ENCODE results near the gene KCNJ16. TPM values are rescaled to one million over a fixed set of nuclear protein-coding genes. Genes with fewer than 3 reads are reported as not detected.

The KCNJ16 gene
- total and polyA plus RNA-seq, 4 donors, result 0.35 to 4.0 (median 1.3) TPM

DNA sequence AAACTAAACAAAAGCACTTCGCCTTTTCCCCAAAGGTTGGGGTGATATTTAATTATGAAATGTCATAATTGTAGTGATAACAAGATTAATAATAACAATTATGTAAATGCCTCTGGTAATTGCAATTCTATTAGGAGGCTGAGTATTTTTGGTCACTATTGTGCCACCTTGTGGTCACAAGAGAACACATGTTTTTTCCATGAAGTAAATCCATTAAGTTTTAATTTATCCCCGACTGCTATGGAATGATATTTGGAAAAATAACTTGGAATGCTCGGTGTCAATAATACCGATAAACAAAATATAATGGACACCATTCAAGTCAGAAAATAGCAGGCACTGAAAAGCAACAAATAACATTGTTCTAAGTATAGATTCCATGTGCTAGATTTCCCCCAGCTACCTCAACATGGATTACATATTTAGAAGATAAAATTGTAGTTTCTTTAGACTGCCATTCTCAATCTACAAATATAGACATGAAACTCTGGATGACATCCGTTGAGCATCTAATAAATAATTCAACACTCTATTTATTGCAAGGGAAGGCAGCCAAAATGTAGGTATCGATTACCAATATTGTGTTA is 69.3 kb downstream of the KCNJ16 start:
- no peak overlapping the region for H3K4me3 ChIP-seq
- TF ChIP-seq CTCF (IDR thresholded peaks at IDR 0.05; ENCODE audit: control extremely low read depth, extremely low read depth), result peak; percentile 36
- 25 to 36% methylated on average over 6 of the region's 6 CpGs for WGBS, 2 donors
- H3K9ac ChIP-seq (ENCODE audit: insufficient read depth in 1 of 2, low read length in 2 of 2), result no peak overlapping the region
- no peaks in the 10 kb centered on the region for H3K4me1 ChIP-seq (ENCODE audit: control insufficient read depth in 5 of 5, insufficient read depth in 5 of 5, low read length in 5 of 5)
- H3K9me3 ChIP-seq (ENCODE audit: control insufficient read depth in 4 of 4, insufficient read depth in 3 of 4, low read length in 3 of 4), result no peaks in the 10 kb centered on the region
- no peaks in the 10 kb centered on the region for H3K27me3 ChIP-seq (ENCODE audit: control insufficient read depth in 3 of 3, insufficient read depth in 3 of 3, low read length in 2 of 3)
- ATAC-seq (ENCODE audit: insufficient read depth, low FRiP score) (no peak), DNase-seq (peak in 2 of 3 donors; percentile 60 to 73)
- H3K27ac ChIP-seq (ENCODE audit: low read depth in 1 of 2, low read length in 1 of 2), result no peak overlapping the region
- no peaks in the 10 kb centered on the region for H3K36me3 ChIP-seq (ENCODE audit: control insufficient read depth in 4 of 4, insufficient read depth in 4 of 4, low read length in 4 of 4)

DNA sequence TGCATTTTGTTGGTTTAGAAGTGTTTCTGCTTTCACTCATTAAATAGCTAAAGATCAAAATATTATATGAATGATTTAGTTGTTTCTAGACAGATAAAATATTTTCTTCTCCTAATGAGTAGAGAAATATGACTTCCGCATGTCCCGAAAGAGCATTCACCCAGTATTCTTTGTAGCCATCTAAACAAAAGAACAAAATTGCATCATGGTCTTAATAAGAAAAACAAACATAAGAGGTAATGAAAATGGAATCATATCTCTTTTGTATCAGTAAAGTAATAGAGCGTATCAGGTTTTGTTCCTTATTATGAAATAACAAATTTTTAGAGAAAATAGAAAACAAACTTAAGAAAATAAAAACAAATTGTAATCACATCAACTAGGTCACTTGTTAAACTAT is 78.2 kb downstream of the KCNJ16 start:
- H3K9me3 ChIP-seq (ENCODE audit: control insufficient read depth in 4 of 4, insufficient read depth in 3 of 4, low read length in 3 of 4), result peaks cover 0 to 2% (median 0%) of the 10 kb centered on the region in 4 donors
- 93 to 95% methylated on average over 3 of the region's 3 CpGs for WGBS, 2 donors
- no peak overlapping the region for H3K27ac ChIP-seq (ENCODE audit: low read depth in 1 of 2, low read length in 1 of 2)
- no peak for TF ChIP-seq CTCF (IDR thresholded peaks at IDR 0.05; ENCODE audit: control extremely low read depth, extremely low read depth)
- no peaks in the 10 kb centered on the region for H3K27me3 ChIP-seq (ENCODE audit: control insufficient read depth in 3 of 3, insufficient read depth in 3 of 3, low read length in 2 of 3)
- DNase-seq (no peak), ATAC-seq (ENCODE audit: insufficient read depth, low FRiP score) (no peak)
- H3K4me1 ChIP-seq (ENCODE audit: control insufficient read depth in 5 of 5, insufficient read depth in 5 of 5, low read length in 5 of 5), result no peaks in the 10 kb centered on the region
- H3K9ac ChIP-seq (ENCODE audit: insufficient read depth in 1 of 2, low read length in 2 of 2), result no peak overlapping the region
- H3K36me3 ChIP-seq (ENCODE audit: control insufficient read depth in 4 of 4, insufficient read depth in 4 of 4, low read length in 4 of 4), result no peaks in the 10 kb centered on the region
- no peak overlapping the region for H3K4me3 ChIP-seq

- Histone ChIP-seq H3K4me3 (no peak overlapping the region), H3K36me3 (ENCODE audit: control insufficient read depth in 4 of 4, insufficient read depth in 4 of 4, low read length in 4 of 4) (no peaks in the 10 kb centered on the region), H3K4me1 (ENCODE audit: control insufficient read depth in 5 of 5, insufficient read depth in 5 of 5, low read length in 5 of 5) (no peaks in the 10 kb centered on the region), H3K27me3 (ENCODE audit: control insufficient read depth in 3 of 3, insufficient read depth in 3 of 3, low read length in 2 of 3) (no peaks in the 10 kb centered on the region), H3K9me3 (ENCODE audit: control insufficient read depth in 4 of 4, insufficient read depth in 3 of 4, low read length in 3 of 4) (peaks cover 0 to 2% (median 0%) of the 10 kb centered on the region in 4 donors), H3K9ac (ENCODE audit: insufficient read depth in 1 of 2, low read length in 2 of 2) (no peak overlapping the region), H3K27ac (ENCODE audit: low read depth in 1 of 2, low read length in 1 of 2) (no peak overlapping the region)
- no peak for TF ChIP-seq CTCF (IDR thresholded peaks at IDR 0.05; ENCODE audit: control extremely low read depth, extremely low read depth)
- ATAC-seq (ENCODE audit: insufficient read depth, low FRiP score) (no peak), DNase-seq (no peak)
- 85 to 94% methylated on average over 4 of the region's 4 CpGs for WGBS, 2 donors
Observed at GRCh38 chr17:70157151-70157550, 82.1 kb downstream of the KCNJ16 start.

- Histone ChIP-seq H3K36me3 (ENCODE audit: control insufficient read depth in 4 of 4, insufficient read depth in 4 of 4, low read length in 4 of 4) (no peaks in the 10 kb centered on the region), H3K27ac (ENCODE audit: low read depth in 1 of 2, low read length in 1 of 2) (no peak overlapping the region), H3K9ac (ENCODE audit: insufficient read depth in 1 of 2, low read length in 2 of 2) (no peak overlapping the region), H3K4me1 (ENCODE audit: control insufficient read depth in 5 of 5, insufficient read depth in 5 of 5, low read length in 5 of 5) (no peaks in the 10 kb centered on the region), H3K9me3 (ENCODE audit: control insufficient read depth in 4 of 4, insufficient read depth in 3 of 4, low read length in 3 of 4) (peaks cover 0 to 2% (median 0%) of the 10 kb centered on the region in 4 donors), H3K4me3 (no peak overlapping the region), H3K27me3 (ENCODE audit: control insufficient read depth in 3 of 3, insufficient read depth in 3 of 3, low read length in 2 of 3) (no peaks in the 10 kb centered on the region)
- no peak for ATAC-seq (ENCODE audit: insufficient read depth, low FRiP score)
- no peak for TF ChIP-seq CTCF (IDR thresholded peaks at IDR 0.05; ENCODE audit: control extremely low read depth, extremely low read depth)
- DNase-seq, result no peak
- 48 to 58% methylated on average over 4 of the region's 4 CpGs for WGBS, 2 donors
Observed at GRCh38 chr17:70158180-70158579, 83.2 kb downstream of the KCNJ16 start.

Measured in lung (tissue), 12 donors.